ENCODE measurements around the gene PEAR1.
A peak's percentile ranks its signal among the peaks of the same experiment; 100 is the strongest.

Gene PEAR1

GRCh38 chr1:156901966-156902915 is 8.7 kb downstream of the PEAR1 start:
- no peak for DNase-seq

DNA sequence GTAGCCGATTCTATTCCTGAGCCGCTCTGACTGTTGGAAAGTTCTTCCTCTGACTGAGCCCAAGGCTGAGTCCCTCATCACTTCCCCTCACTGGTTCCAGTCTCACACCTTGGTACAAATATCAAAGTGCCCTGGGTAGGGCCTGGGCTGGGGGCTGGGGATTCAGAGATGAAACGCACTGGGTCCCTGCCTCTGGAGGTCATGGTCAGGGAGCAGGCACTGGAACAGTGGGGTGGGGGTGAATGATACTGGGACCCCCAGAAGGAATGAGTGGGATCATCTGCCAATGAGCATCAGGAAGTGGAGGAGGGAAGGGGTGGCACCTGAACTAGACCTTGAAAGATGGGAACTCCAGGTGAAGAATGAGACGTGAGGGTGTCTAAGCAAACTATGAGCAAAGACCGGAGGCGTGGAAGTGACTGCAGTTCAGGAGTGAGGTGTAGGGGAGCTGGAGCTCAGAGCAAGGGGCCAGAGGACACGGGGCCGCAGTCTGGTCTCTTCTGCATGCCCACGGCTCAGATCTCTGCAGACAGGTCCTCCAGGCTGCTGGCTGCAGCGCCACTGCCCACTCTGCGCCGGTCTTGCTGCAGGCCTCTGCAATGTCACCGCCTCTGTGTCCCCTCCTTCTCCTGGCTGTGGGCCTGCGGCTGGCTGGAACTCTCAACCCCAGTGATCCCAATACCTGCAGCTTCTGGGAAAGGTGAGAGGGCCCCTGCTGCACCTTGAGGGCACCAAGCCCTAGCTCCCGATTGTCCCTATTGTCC is 10.0 kb downstream of the PEAR1 start:
- no peak for DNase-seq

DNA sequence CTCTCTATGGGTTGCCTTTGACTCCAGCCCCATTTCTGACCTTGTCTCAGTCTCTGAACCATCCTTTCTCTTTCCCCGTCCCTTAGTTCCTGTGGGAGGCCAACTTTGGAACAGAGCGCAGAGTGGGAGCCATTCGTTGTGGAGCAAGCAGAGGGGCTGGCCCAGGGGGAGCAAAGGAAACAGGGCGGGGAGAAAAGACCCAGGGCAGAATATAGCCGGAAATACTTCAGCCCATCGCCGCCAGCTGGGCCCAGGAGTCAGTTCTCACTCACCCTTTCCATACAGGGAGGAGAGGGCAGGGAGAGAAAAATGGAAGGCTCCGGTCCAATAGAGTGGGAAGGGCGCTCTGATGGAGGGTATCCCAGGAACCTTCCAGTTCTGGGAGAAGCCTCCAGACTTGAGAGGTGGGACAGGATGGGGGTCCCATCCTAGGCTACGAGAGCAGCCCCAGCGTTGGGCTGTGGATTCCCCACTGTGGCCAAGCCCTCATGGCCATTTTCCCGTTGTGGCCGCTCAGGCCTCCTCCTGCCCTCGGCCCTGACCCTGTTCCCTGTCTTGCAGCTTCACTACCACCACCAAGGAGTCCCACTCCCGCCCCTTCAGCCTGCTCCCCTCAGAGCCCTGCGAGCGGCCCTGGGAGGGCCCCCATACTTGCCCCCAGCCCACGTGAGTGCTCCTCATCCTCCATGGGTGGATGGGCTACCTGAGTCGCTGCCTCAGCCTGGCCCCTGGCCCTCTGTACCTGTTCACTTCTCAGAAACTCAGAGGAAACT is 10.9 kb downstream of the PEAR1 start:
- no peak for DNase-seq

DNA sequence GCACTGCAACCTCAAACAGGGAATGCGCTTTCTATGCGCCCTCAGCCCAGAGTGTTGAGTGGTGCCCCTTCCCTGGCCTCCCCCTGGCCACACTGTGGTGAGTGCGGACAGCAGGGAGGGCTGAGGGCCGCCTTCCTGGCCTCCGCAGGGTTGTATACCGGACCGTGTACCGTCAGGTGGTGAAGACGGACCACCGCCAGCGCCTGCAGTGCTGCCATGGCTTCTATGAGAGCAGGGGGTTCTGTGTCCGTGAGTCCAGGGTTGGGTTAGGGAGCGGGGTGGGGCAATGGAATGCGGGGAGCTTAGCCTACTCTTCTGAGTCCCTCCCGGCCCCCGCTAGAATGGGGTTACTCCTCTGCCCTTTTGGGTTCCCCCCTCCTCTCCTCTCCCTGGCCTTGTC is 11.7 kb downstream of the PEAR1 start:
- DNase-seq: no peak

DNA sequence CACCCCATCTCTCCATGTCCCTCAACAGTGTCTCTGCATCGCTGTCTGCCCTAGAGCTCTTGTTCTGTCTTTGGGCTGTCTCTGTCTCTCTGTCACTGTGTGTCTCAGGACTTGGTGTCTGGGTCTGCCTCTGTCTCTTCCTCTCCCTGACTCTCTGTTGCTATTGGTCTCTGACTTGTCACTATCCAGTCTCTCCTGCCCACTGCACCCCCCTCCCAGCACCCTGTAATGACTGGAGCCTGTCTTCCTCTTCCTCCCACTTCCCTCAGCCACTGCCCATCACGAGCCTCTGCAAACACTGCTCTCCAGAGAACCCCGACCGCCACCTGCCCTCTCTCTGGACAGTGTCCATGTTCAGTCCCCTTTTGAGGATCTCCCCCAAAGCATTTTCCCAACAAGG is 12.1 kb downstream of the PEAR1 start:
- no peak for DNase-seq

GRCh38 chr1:156906206-156906906 is 12.8 kb downstream of the PEAR1 start:
- no peak for DNase-seq

DNA sequence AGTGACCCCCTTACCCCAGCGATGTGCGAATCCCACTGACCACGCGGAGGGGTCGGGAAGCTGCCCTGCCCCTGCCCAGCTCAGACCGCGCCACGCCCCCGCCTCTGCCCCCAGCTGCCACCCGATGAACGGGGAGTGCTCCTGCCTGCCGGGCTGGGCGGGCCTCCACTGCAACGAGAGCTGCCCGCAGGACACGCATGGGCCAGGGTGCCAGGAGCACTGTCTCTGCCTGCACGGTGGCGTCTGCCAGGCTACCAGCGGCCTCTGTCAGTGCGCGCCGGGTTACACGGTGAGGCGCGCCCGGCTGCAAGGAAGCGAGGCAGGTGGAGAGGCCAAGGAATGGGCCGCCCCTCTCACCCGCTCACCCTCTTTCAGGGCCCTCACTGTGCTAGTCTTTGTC is 15.0 kb downstream of the PEAR1 start:
- DNase-seq: no peak

DNA sequence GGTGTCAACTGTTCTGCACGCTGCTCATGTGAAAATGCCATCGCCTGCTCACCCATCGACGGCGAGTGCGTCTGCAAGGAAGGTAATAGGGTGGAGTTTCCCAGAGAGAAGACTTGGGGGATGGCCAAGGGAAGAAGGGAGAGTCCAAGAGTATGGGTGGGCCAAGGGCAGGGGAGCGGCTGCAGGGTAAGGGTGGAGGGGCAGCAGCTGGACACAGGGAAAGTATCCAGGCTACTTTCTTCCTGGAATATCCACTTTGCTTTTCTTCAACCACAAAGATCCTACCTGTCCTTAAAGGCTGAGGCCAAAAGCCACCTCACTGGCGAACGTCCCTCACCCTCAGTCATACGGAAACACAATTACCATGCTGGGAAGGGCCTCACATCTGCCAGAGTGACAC is 15.4 kb downstream of the PEAR1 start:
- DNase-seq: no peak

- DNase-seq: no peak
These were observed 16.2 kb downstream of the PEAR1 start for GRCh38 chr1:156909671-156910070.

- no peak for DNase-seq
These were observed 16.8 kb downstream of the PEAR1 start for GRCh38 chr1:156910309-156910782.

DNA sequence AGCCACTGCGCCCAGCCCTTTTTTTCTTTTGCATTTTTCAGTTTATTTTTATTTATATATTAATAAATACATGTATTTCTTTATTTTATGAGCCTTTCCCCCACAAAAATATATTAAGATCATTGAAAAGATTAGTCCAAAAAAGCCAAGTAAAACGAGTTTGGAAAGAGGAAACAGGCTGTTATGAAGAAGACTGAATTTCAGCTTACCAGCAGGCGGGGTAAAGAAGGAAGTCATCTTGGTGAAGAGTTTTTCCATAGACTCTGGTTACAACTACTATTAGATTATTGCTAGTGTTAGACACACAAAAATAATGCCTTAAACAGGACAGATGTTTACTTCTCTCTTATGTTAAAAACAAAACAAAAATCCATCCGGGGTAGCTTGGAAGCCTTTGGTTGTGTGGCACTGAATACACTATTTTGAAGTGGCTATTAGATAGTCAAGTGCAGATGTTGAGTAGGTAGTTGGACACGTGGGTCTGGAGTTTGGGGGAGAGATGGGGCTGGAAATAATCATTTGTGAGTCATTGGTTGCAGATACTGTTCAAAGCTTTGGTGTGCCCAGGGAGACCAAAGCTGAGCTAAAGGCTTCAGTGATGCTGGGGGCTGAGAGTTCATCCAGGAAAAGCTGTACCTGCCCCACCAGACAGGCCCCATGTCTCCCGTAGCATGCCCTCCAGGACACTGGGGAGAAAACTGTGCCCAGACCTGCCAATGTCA is 18.2 kb downstream of the PEAR1 start:
- DNase-seq: no peak

GRCh38 chr1:156912310-156912709 is 18.8 kb downstream of the PEAR1 start:
- no peak for DNase-seq

GRCh38 chr1:156912861-156913808 is 19.6 kb downstream of the PEAR1 start:
- no peak for DNase-seq

DNA sequence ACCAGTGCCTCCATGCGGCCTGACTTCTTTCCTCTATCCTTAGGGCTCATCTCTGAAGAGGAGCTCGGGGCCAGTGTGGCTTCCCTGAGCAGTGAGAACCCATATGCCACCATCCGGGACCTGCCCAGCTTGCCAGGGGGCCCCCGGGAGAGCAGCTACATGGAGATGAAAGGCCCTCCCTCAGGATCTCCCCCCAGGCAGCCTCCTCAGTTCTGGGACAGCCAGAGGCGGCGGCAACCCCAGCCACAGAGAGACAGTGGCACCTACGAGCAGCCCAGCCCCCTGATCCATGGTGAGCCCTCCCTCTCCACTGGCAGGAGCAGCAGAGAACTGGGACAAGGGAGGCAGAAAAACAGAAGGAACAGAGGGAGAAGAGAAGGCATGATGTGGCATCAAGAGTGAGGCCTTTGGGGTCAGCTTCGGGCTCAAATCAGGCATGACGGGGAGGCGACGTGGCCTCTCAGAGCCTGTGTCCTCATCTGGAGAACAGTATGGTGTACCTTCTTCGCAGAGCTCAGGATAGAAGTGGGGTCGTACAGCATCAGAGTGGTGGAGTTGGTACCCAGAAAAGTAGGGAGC is 20.4 kb downstream of the PEAR1 start:
- no peak for DNase-seq

GRCh38 chr1:156914440-156914856 is 20.9 kb downstream of the PEAR1 start:
- no peak for DNase-seq

DNA sequence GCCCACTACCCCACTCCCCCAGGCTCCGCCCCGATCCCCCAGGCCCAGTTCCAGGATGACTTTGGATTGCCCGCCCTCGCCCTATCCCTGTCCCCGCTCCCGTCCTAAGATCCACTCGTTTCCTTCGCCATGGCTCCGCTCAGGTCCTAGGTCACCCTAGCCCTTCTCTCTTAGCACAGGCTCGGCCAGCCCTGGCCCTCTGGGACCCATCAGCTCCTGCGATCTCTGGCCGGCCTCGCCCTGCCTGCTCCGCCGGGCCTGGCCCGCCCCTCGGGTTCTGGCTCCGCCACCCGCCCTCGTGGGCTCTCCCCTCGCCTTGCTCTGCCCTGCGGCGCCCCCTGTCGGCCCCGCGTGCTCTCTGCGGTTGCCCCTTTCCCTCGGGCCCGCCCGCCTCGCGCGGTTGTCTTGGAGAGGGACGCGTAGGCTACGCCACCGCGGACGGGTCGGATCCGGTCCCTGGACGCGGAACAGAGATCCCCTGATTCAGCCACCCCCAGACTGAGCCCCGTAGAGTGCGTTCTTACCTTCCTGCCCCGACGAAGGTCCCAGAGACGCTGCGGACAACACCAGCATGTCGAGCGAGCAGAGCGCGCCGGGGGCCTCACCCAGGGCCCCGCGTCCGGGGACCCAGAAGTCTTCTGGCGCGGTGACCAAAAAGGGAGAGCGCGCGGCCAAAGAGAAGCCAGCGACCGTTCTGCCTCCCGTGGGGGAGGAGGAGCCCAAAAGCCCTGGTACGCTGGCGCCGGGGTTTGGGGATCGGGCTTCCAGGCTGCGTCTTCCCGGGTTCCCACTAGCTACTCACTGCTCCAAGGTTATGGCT is 26.9 kb downstream of the PEAR1 start, which contains the start of gene LRRC71:
TSS of gene LRRC71 (plus strand) at position 400 of the 820 bp plus-strand sequence. CDS start at position 572, 172 bp downstream.
- peak; percentile 49 for DNase-seq

DNA sequence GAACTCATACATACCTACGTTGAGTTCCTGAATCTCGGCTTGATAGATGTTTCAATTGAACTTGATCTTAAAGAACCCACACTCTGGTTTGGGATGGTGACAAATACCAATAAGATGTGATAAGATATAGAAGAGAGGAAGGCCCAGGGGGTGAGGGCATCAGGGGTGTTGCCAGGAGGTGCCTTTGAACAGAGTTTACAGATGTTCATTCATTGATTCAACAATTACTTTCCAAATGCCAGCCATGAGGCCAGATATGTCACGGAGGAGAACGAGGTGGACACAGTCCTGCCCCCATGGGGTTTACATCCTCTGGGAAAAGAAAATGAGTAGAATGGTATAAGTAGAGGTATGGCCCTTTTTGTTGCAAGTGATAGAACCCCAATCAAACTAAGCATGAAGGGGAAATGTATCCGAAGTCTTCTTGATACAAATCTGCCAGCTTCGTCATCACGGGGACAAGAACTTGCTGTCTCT is 27.6 kb downstream of the PEAR1 start:
- no peak for DNase-seq

DNA sequence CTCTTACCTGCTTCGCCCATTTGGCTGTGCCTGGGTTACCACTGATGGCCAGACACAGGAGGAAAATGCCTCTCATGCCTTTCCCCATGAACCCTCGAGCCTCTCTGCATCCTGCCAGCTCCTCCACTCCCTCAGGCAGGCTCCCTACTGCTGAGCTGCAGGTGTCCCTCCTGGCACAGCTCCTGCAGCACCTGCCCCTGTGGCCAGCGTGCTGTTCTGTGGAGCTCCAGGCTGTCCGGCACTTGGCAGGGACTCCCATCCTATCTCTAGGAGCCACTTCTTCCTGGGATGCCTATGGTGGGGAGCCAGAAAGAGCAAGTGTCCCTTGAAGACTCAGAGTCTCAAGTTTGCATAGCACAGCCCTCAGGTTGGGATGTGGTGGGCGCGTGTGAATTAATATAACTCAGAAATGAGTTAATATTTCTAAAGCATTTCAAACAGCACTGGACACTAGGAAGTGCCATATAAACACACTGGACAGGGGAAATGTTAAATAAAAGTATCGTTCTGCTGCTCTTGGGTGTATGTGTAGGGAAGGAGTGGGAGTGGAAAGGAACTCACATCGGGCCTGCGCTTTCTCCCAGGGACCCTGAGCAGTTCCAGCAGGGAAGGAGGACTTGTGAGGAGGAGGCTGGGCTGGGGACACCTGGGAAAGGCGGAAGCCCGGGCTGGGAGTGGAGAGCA is 29.6 kb downstream of the PEAR1 start:
- no peak for DNase-seq

All from DMS 273 treated with DMSO at 0.1 percent for 48 hours (cell line).